CD4-positive, alpha-beta memory T cell (primary cell): Measurements from ENCODE around the gene TRIM66. TPM values are rescaled to one million over a fixed set of nuclear protein-coding genes. Genes with fewer than 3 reads are reported as not detected.
A peak's percentile ranks its signal among the peaks of the same experiment; 100 is the strongest.

ENCODE experiments used
- CTCF ChIA-PET: fragments of 350-600 bp; sonication (Branson Sonifier 250); formaldehyde crosslinking; loops from one replicate; lab custom pipeline; 2021; ENCODE audit warnings: inconsistent platforms; ENCODE audit not compliant: partially characterized antibody; lab: Charles Lee
- POLR2A ChIA-PET: fragments of 350-600 bp; sonication (Branson Sonifier 250); formaldehyde crosslinking; loops from one replicate; lab custom pipeline; 2021; ENCODE audit not compliant: partially characterized antibody; lab: Charles Lee
- DNase-seq, 5 donors: peaks; one replicate each; pipeline versions ENCODE4 v3.0.0 to v3.0.0-alpha.2; 2020 to 2022; ENCODE audit warnings: mixed read lengths in 1 of 5
- H3K27ac ChIP-seq: one replicate; pipeline ENCODE4 v1.7.0; 2013; ENCODE audit warnings: low read depth, low read length
- H3K27me3 ChIP-seq: 2 replicates; pipeline ENCODE4 v1.7.0; 2013; ENCODE audit warnings: mild to moderate bottlenecking, low read length, moderate library complexity; ENCODE audit not compliant: insufficient read depth
- H3K36me3 ChIP-seq: 2 replicates; pipeline ENCODE4 v1.7.0; 2013; ENCODE audit warnings: mild to moderate bottlenecking, low read length, moderate library complexity; ENCODE audit not compliant: insufficient read depth
- H3K4me1 ChIP-seq: 2 replicates; pipeline ENCODE4 v1.7.0; 2013; ENCODE audit warnings: mild to moderate bottlenecking, low read length, moderate library complexity; ENCODE audit not compliant: insufficient read depth
- H3K4me3 ChIP-seq, 2 donors: one replicate each; pipeline ENCODE4 v1.7.0; 2013; ENCODE audit warnings: low read length in 2 of 2, mild to moderate bottlenecking in 1 of 2
- H3K9me3 ChIP-seq, 2 donors: one replicate each; pipeline ENCODE4 v1.7.0; 2013; ENCODE audit warnings: low read length in 2 of 2, control low read depth in 1 of 2; ENCODE audit not compliant: control insufficient read depth in 1 of 2
- H3K27ac Mint-ChIP-seq, 7 donors: one replicate each; pipeline ENCODE4 v1.8.0; 2020 to 2021; ENCODE audit warnings: mixed read lengths in 7 of 7, mild to moderate bottlenecking in 6 of 7, inconsistent platforms in 3 of 7, moderate library complexity in 3 of 7
- H3K27me3 Mint-ChIP-seq, 2 donors: one replicate each; pipeline ENCODE4 v1.8.0; 2020 to 2021; ENCODE audit warnings: mixed read lengths in 2 of 2
- H3K36me3 Mint-ChIP-seq, 2 donors: one replicate each; pipeline ENCODE4 v1.8.0; 2020 to 2021; ENCODE audit warnings: mixed read lengths in 2 of 2, inconsistent platforms in 1 of 2, mild to moderate bottlenecking in 1 of 2
- H3K4me1 Mint-ChIP-seq, 4 donors: one replicate each; pipeline ENCODE4 v1.8.0; 2020 to 2021; ENCODE audit warnings: mixed read lengths in 4 of 4, mild to moderate bottlenecking in 1 of 4
- H3K4me3 Mint-ChIP-seq, 8 donors: one replicate each; pipeline ENCODE4 v1.8.0; 2020 to 2021; ENCODE audit warnings: mixed read lengths in 8 of 8, mild to moderate bottlenecking in 7 of 8, moderate library complexity in 6 of 8, inconsistent platforms in 3 of 8
- H3K9me3 Mint-ChIP-seq, 8 donors: one replicate each; pipeline ENCODE4 v1.8.0; 2020 to 2021; ENCODE audit warnings: mixed read lengths in 8 of 8, mild to moderate bottlenecking in 5 of 8, inconsistent platforms in 3 of 8, moderate library complexity in 1 of 8
- intact Hi-C: fragments of 100-400 bp; cut with micrococcal nuclease; formaldehyde crosslinking; loops from one replicate; pipeline ENCODE4 v1.15.1; 2023
- polyA plus RNA-seq, 2 donors: library from polyadenylated mRNA; unstranded; fragments of 300-500 nt; fragmentation: Illumina TruSeq; gene quantifications; one replicate each; pipeline ENCODE4 v1.2.3, GENCODE V29; 2021
- total RNA-seq, 2 experiments: library from RNA; stranded (reverse); gene quantifications; one replicate each; pipeline ENCODE4 v1.2.3, GENCODE V29; 2021

Gene TRIM66
- total and polyA plus RNA-seq, 4 experiments from 2014 or later, result 0.67 to 31.3 (median 25.0) TPM; not detected in 1

GRCh38 chr11:8608652-8609051 lies 73.8 kb downstream of the TRIM66 start:
- peaks cover 0 to 1% (median 0%) of the 10 kb centered on the region in 8 donors for H3K9me3 Mint-ChIP-seq

GRCh38 chr11:8605971-8606563 lies 76.4 kb downstream of the TRIM66 start:
- no peak overlapping the region for H3K4me3 Mint-ChIP-seq
- ChIA-PET POLR2A (no interaction called here), CTCF (no interaction called here)
- Histone ChIP-seq H3K4me1 (no peaks in the 10 kb centered on the region), H3K27me3 (no peaks in the 10 kb centered on the region), H3K9me3 (no peaks in the 10 kb centered on the region), H3K4me3 (no peak overlapping the region), H3K27ac (no peak overlapping the region), H3K36me3 (no peaks in the 10 kb centered on the region)
- no peaks in the 10 kb centered on the region for H3K9me3 Mint-ChIP-seq
- H3K27me3 Mint-ChIP-seq, result peaks cover 15 to 17% of the 10 kb centered on the region in 2 donors
- intact Hi-C loops, result no loop called here
- no peak overlapping the region for H3K27ac Mint-ChIP-seq
- no peak for DNase-seq
- peaks cover 3 to 5% of the 10 kb centered on the region in 2 donors for H3K36me3 Mint-ChIP-seq
- peaks cover 0 to 7% (median 2%) of the 10 kb centered on the region in 4 donors for H3K4me1 Mint-ChIP-seq

More at GRCh38 chr11:8608652-8609051, 73.8 kb downstream of the TRIM66 start:
- intact Hi-C loops, result no loop called here
- Histone ChIP-seq H3K9me3 (no peaks in the 10 kb centered on the region), H3K4me1 (no peaks in the 10 kb centered on the region), H3K27me3 (no peaks in the 10 kb centered on the region), H3K27ac (no peak overlapping the region), H3K4me3 (no peak overlapping the region), H3K36me3 (no peaks in the 10 kb centered on the region)
- H3K4me3 Mint-ChIP-seq, result no peak overlapping the region
- no peak for DNase-seq
- CTCF ChIA-PET, result no interaction called here
- peaks cover 6 to 12% of the 10 kb centered on the region in 2 donors for H3K36me3 Mint-ChIP-seq
- H3K4me1 Mint-ChIP-seq, result peaks cover 0 to 7% (median 3%) of the 10 kb centered on the region in 4 donors
- POLR2A ChIA-PET, result no interaction called here
- H3K27ac Mint-ChIP-seq, result no peak overlapping the region
- peaks cover 9 to 13% of the 10 kb centered on the region in 2 donors for H3K27me3 Mint-ChIP-seq

GRCh38 chr11:8604078-8604723 lies 78.3 kb downstream of the TRIM66 start:
- Histone ChIP-seq H3K27ac (no peak overlapping the region), H3K27me3 (no peaks in the 10 kb centered on the region), H3K9me3 (no peaks in the 10 kb centered on the region), H3K4me1 (no peaks in the 10 kb centered on the region), H3K36me3 (no peaks in the 10 kb centered on the region), H3K4me3 (no peak overlapping the region)
- H3K36me3 Mint-ChIP-seq, result no peaks in the 10 kb centered on the region
- no peaks in the 10 kb centered on the region for H3K9me3 Mint-ChIP-seq
- intact Hi-C loops, result no loop called here
- DNase-seq, result no peak
- H3K27me3 Mint-ChIP-seq, result peaks cover 16 to 17% of the 10 kb centered on the region in 2 donors
- no peaks in the 10 kb centered on the region for H3K4me1 Mint-ChIP-seq
- no peak overlapping the region for H3K27ac Mint-ChIP-seq
- ChIA-PET POLR2A (no interaction called here), CTCF (no interaction called here)
- no peak overlapping the region for H3K4me3 Mint-ChIP-seq

GRCh38 chr11:8603696-8604077 lies 78.8 kb downstream of the TRIM66 start:
- Mint-ChIP-seq H3K4me1 (no peaks in the 10 kb centered on the region), H3K27me3 (peaks cover 17% of the 10 kb centered on the region in 2 donors), H3K36me3 (no peaks in the 10 kb centered on the region), H3K4me3 (no peak overlapping the region), H3K9me3 (no peaks in the 10 kb centered on the region), H3K27ac (no peak overlapping the region)
- no peak overlapping the region for H3K27ac ChIP-seq
- no peaks in the 10 kb centered on the region for H3K4me1 ChIP-seq
- no peak overlapping the region for H3K4me3 ChIP-seq
- H3K9me3 ChIP-seq, result no peaks in the 10 kb centered on the region
- no peak for DNase-seq
- H3K36me3 ChIP-seq, result no peaks in the 10 kb centered on the region
- no peaks in the 10 kb centered on the region for H3K27me3 ChIP-seq
- intact Hi-C loops, result no loop called here
- POLR2A ChIA-PET, result no interaction called here
- CTCF ChIA-PET, result no interaction called here

GRCh38 chr11:8601376-8602133 lies 80.9 kb downstream of the TRIM66 start:
- H3K4me3 Mint-ChIP-seq, result no peak overlapping the region
- CTCF ChIA-PET, result no interaction called here
- POLR2A ChIA-PET, result no interaction called here
- H3K27ac Mint-ChIP-seq, result peak overlapping the region in 1 of 7 donors; percentile 23
- Histone ChIP-seq H3K27ac (no peak overlapping the region), H3K9me3 (no peaks in the 10 kb centered on the region), H3K4me3 (no peak overlapping the region), H3K27me3 (peaks cover 1% of the 10 kb centered on the region), H3K36me3 (no peaks in the 10 kb centered on the region), H3K4me1 (no peaks in the 10 kb centered on the region)
- peaks cover 25% of the 10 kb centered on the region in 2 donors for H3K27me3 Mint-ChIP-seq
- H3K36me3 Mint-ChIP-seq, result no peaks in the 10 kb centered on the region
- H3K4me1 Mint-ChIP-seq, result no peaks in the 10 kb centered on the region
- DNase-seq, result no peak
- intact Hi-C loops, result no loop called here
- no peaks in the 10 kb centered on the region for H3K9me3 Mint-ChIP-seq

- Mint-ChIP-seq H3K9me3 (no peaks in the 10 kb centered on the region), H3K36me3 (no peaks in the 10 kb centered on the region), H3K27me3 (peaks cover 20 to 32% of the 10 kb centered on the region in 2 donors), H3K4me3 (peak overlapping the region in 1 of 8 donors; percentile 33), H3K27ac (no peak overlapping the region), H3K4me1 (peaks cover 0 to 4% (median 2%) of the 10 kb centered on the region in 4 donors)
- Histone ChIP-seq H3K36me3 (no peaks in the 10 kb centered on the region), H3K9me3 (no peaks in the 10 kb centered on the region), H3K27ac (no peak overlapping the region), H3K4me1 (peaks cover 4% of the 10 kb centered on the region), H3K4me3 (no peak overlapping the region), H3K27me3 (peaks cover 9% of the 10 kb centered on the region)
- intact Hi-C loops, result no loop called here
- no peak for DNase-seq
- ChIA-PET CTCF (no interaction called here), POLR2A (no interaction called here)
These were observed 84.0 kb downstream of the TRIM66 start for GRCh38 chr11:8598506-8598905.

- DNase-seq, result no peak
- intact Hi-C loops, result no loop called here
- POLR2A ChIA-PET, result no interaction called here
These were observed 85.3 kb downstream of the TRIM66 start for GRCh38 chr11:8597182-8597581.

More at GRCh38 chr11:8597182-8597581, 85.3 kb downstream of the TRIM66 start:
- Histone ChIP-seq H3K36me3 (no peaks in the 10 kb centered on the region), H3K4me3 (no peak overlapping the region), H3K4me1 (peaks cover 4% of the 10 kb centered on the region), H3K27me3 (peaks cover 18% of the 10 kb centered on the region), H3K9me3 (no peaks in the 10 kb centered on the region), H3K27ac (no peak overlapping the region)
- Mint-ChIP-seq H3K9me3 (no peaks in the 10 kb centered on the region), H3K27ac (no peak overlapping the region), H3K4me3 (no peak overlapping the region), H3K36me3 (no peaks in the 10 kb centered on the region), H3K4me1 (peaks cover 0 to 7% (median 3%) of the 10 kb centered on the region in 4 donors), H3K27me3 (peaks cover 29 to 39% of the 10 kb centered on the region in 2 donors)
- CTCF ChIA-PET, result interaction anchor here (1.0 kb wide), 1 partner anchor 10 kb away, joined by 3 read pairs; no protein-coding TSS in a partner anchor
